ENCODE data around the gene RAB11FIP3.

Gene RAB11FIP3

GRCh38 chr16:559021-559380 lies 133.6 kb downstream of the RAB11FIP3 start:
- H3K27me3 ChIP-seq (ENCODE audit: control insufficient read depth, insufficient read depth, low read length) = peaks cover 19% of the 10 kb centered on the region

DNA sequence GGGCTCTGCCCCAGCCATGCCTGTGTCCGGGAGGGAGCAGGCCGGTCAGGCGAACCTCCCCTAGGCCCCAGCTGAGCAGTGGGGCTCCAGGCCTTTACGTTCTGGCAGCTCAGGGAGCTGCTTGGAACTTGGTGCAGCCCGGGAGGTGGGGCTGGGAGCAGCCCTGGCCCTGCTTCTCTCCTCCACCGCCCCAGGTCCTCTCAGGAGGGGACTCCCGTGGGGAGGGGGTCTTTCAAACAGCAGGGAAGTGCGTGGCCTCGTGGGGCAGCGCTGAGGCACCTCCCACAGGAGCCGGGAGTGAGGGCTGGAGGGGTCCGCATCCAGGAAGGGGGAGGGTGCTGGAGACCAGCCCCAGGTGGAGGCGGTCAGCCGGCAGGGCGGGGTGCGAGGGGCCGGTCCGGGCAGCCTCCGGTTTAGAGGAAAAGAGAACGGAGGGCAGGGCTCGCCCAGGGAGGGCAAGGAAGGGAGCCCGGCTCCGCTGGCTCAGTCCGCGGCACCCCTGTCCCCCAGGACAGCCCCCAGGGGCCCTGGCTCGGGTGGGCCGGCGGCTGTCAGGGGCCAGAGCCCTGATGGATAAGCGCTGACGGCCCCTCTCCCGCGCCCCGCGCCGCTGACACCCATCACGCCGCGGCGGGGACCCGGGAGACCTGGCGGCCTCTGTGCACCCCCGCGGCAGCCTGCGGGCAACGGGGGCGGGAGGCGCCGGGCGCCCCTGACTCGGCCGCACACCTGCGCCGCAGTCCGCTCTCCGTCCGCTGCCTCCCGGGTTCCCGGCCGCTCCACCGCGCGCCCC lies 134.2 kb downstream of the RAB11FIP3 start:
- H3K4me3 ChIP-seq (ENCODE audit: low read length) = no peak overlapping the region

More at GRCh38 chr16:559021-559380, 133.6 kb downstream of the RAB11FIP3 start:
- H3K4me1 ChIP-seq (ENCODE audit: control insufficient read depth, insufficient read depth, low read length) = no peaks in the 10 kb centered on the region
- no peaks in the 10 kb centered on the region for H3K36me3 ChIP-seq (ENCODE audit: control insufficient read depth, insufficient read depth, low read length)
- no peak overlapping the region for H3K27ac ChIP-seq (ENCODE audit: low read depth, low read length)
- no peak overlapping the region for H3K4me3 ChIP-seq (ENCODE audit: low read length)
- H3K9ac ChIP-seq (ENCODE audit: low read length) = no peak overlapping the region

GRCh38 chr16:560204-560700 lies 134.8 kb downstream of the RAB11FIP3 start, which contains the start of gene PRR35:
PRR35 (plus strand) TSS chr16:560394; CDS start chr16:563295, 2,901 bp downstream.
- Histone ChIP-seq H3K9ac (ENCODE audit: low read length) (no peak within 1 kb of the TSS), H3K4me3 (ENCODE audit: low read length) (no peak within 1 kb of the TSS)

More for the DNA sequence above, 134.2 kb downstream of the RAB11FIP3 start:
- no peaks in the 10 kb centered on the region for H3K4me1 ChIP-seq (ENCODE audit: control insufficient read depth, insufficient read depth, low read length)
- no peak overlapping the region for H3K9ac ChIP-seq (ENCODE audit: low read length)
- no peak overlapping the region for H3K27ac ChIP-seq (ENCODE audit: low read depth, low read length)
- peaks cover 19% of the 10 kb centered on the region for H3K27me3 ChIP-seq (ENCODE audit: control insufficient read depth, insufficient read depth, low read length)
- H3K36me3 ChIP-seq (ENCODE audit: control insufficient read depth, insufficient read depth, low read length) = no peaks in the 10 kb centered on the region

DNA sequence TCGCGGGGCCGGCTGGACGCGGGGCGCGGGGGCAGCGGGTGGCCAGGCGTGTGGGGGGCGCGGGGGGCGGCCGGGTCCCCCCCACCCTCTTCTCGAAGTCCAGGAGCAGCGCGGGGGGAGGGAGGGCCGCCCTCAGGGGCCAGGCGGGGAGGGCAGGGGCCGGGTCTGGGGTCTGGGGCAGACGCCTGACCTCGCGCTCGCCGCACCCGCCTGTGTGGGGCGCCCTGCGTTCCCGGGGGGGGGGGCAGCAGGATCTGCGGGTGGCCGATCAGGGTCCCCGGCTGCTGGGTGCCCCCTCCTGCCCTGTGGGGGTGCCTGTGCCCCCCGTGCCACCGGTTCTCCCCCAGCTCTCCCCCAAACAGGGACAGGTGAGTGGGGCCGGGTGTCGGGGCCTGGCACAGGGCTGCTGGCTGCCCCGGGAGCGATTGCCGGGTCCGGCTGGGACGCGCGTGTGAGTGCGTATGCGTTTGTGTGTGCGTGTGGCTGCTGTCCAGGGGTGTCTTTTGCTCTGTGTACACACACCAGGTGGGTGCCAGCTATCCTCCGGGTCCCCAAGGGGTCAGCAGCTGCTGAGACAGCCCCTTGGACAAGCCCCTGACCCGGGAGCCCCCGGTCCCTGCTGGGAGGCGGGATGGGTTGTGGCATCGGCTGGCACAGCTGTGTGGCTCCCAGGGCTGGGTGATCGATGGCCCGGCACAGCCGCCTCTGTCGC lies 135.4 kb downstream of the RAB11FIP3 start:
- Histone ChIP-seq H3K9ac (ENCODE audit: low read length) (no peak overlapping the region), H3K4me1 (ENCODE audit: control insufficient read depth, insufficient read depth, low read length) (peaks cover 2% of the 10 kb centered on the region), H3K27me3 (ENCODE audit: control insufficient read depth, insufficient read depth, low read length) (peaks cover 19% of the 10 kb centered on the region), H3K27ac (ENCODE audit: low read depth, low read length) (no peak overlapping the region), H3K36me3 (ENCODE audit: control insufficient read depth, insufficient read depth, low read length) (no peaks in the 10 kb centered on the region), H3K4me3 (ENCODE audit: low read length) (no peak overlapping the region)

More at GRCh38 chr16:560204-560700, 134.8 kb downstream of the RAB11FIP3 start, which contains the start of gene PRR35:
- Histone ChIP-seq H3K4me1 (ENCODE audit: control insufficient read depth, insufficient read depth, low read length) (no peaks in the 10 kb centered on the region), H3K27me3 (ENCODE audit: control insufficient read depth, insufficient read depth, low read length) (peaks cover 19% of the 10 kb centered on the region), H3K36me3 (ENCODE audit: control insufficient read depth, insufficient read depth, low read length) (no peaks in the 10 kb centered on the region), H3K27ac (ENCODE audit: low read depth, low read length) (no peak within 1 kb of the TSS)

GRCh38 chr16:561413-561794 lies 136.0 kb downstream of the RAB11FIP3 start:
- Histone ChIP-seq H3K4me3 (ENCODE audit: low read length) (no peak overlapping the region), H3K27me3 (ENCODE audit: control insufficient read depth, insufficient read depth, low read length) (peaks cover 19% of the 10 kb centered on the region), H3K27ac (ENCODE audit: low read depth, low read length) (no peak overlapping the region), H3K9ac (ENCODE audit: low read length) (no peak overlapping the region), H3K4me1 (ENCODE audit: control insufficient read depth, insufficient read depth, low read length) (peaks cover 4% of the 10 kb centered on the region), H3K36me3 (ENCODE audit: control insufficient read depth, insufficient read depth, low read length) (no peaks in the 10 kb centered on the region)

GRCh38 chr16:561957-562938 lies 136.8 kb downstream of the RAB11FIP3 start:
- no peaks in the 10 kb centered on the region for H3K36me3 ChIP-seq (ENCODE audit: control insufficient read depth, insufficient read depth, low read length)
- peaks cover 19% of the 10 kb centered on the region for H3K27me3 ChIP-seq (ENCODE audit: control insufficient read depth, insufficient read depth, low read length)
- no peak overlapping the region for H3K27ac ChIP-seq (ENCODE audit: low read depth, low read length)
- H3K4me3 ChIP-seq (ENCODE audit: low read length) = no peak overlapping the region
- peaks cover 4% of the 10 kb centered on the region for H3K4me1 ChIP-seq (ENCODE audit: control insufficient read depth, insufficient read depth, low read length)
- no peak overlapping the region for H3K9ac ChIP-seq (ENCODE audit: low read length)

DNA sequence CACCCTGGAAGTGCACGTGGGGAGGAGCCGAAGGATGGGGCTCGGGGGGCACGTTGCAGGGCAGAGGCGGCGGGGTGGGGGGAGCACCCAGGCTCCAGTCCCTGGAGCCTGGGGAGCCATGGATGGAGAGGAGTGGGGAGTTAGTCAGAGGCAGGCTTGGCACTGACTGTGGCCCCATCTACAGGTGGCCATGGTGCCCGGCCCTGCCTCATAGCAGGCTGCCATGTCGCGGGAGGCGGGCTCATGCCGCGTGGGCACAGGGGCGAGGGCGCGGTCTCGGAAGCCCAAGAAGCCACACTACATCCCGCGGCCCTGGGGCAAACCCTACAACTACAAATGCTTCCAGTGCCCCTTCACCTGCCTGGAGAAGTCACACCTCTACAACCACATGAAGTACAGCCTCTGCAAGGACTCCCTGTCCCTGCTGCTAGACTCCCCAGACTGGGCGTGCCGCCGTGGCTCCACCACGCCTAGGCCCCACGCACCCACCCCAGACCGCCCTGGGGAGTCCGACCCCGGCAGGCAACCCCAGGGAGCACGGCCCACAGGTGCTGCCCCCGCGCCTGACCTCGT lies 137.7 kb downstream of the RAB11FIP3 start:
- H3K36me3 ChIP-seq (ENCODE audit: control insufficient read depth, insufficient read depth, low read length) = no peaks in the 10 kb centered on the region
- H3K4me1 ChIP-seq (ENCODE audit: control insufficient read depth, insufficient read depth, low read length) = peaks cover 4% of the 10 kb centered on the region
- H3K27me3 ChIP-seq (ENCODE audit: control insufficient read depth, insufficient read depth, low read length) = peaks cover 19% of the 10 kb centered on the region
- no peak overlapping the region for H3K27ac ChIP-seq (ENCODE audit: low read depth, low read length)
- no peak overlapping the region for H3K9ac ChIP-seq (ENCODE audit: low read length)
- no peak overlapping the region for H3K4me3 ChIP-seq (ENCODE audit: low read length)

DNA sequence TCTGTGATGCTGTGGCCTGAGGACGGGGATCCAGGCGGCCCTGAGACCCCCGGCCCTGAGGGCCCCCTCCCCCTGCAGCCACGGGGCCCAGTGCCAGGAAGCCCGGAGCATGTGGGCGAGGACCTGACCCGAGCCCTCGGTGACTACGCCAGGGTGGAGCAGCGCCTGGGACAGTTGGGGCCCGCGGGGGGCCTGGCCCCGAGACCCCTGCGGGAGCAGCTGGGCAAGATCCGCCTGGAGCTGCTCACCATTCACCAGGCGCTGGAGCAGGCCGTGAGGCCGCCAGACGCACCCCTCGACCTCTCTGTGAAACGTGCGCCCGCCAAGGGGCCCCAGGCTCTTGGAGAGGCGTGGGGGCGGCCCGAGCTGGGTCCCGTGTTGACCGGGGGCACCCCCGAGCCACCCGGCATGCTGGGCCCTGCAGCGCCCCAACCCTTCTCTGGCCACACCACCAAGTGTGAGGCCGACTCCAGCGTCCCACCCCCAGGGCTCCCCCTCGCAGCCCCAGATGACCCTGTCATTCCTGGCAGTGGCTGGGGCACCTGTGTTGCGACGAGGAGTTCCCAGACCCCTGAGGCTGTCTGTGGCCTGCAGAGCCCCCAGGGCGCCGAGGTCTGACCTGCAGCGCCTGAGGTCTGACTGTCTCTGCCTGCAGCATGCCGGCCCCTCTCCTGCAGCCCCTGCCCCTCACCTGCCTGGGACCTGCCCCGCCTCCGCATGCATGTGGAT lies 139.4 kb downstream of the RAB11FIP3 start:
- no peak overlapping the region for H3K27ac ChIP-seq (ENCODE audit: low read depth, low read length)
- peaks cover 8% of the 10 kb centered on the region for H3K4me1 ChIP-seq (ENCODE audit: control insufficient read depth, insufficient read depth, low read length)
- no peaks in the 10 kb centered on the region for H3K36me3 ChIP-seq (ENCODE audit: control insufficient read depth, insufficient read depth, low read length)
- H3K4me3 ChIP-seq (ENCODE audit: low read length) = no peak overlapping the region
- no peak overlapping the region for H3K9ac ChIP-seq (ENCODE audit: low read length)
- peaks cover 8% of the 10 kb centered on the region for H3K27me3 ChIP-seq (ENCODE audit: control insufficient read depth, insufficient read depth, low read length)

GRCh38 chr16:565419-566330 lies 140.2 kb downstream of the RAB11FIP3 start:
- Histone ChIP-seq H3K27me3 (ENCODE audit: control insufficient read depth, insufficient read depth, low read length) (peaks cover 7% of the 10 kb centered on the region), H3K9ac (ENCODE audit: low read length) (no peak overlapping the region), H3K27ac (ENCODE audit: low read depth, low read length) (no peak overlapping the region), H3K36me3 (ENCODE audit: control insufficient read depth, insufficient read depth, low read length) (no peaks in the 10 kb centered on the region), H3K4me3 (ENCODE audit: low read length) (no peak overlapping the region), H3K4me1 (ENCODE audit: control insufficient read depth, insufficient read depth, low read length) (peaks cover 8% of the 10 kb centered on the region)

DNA sequence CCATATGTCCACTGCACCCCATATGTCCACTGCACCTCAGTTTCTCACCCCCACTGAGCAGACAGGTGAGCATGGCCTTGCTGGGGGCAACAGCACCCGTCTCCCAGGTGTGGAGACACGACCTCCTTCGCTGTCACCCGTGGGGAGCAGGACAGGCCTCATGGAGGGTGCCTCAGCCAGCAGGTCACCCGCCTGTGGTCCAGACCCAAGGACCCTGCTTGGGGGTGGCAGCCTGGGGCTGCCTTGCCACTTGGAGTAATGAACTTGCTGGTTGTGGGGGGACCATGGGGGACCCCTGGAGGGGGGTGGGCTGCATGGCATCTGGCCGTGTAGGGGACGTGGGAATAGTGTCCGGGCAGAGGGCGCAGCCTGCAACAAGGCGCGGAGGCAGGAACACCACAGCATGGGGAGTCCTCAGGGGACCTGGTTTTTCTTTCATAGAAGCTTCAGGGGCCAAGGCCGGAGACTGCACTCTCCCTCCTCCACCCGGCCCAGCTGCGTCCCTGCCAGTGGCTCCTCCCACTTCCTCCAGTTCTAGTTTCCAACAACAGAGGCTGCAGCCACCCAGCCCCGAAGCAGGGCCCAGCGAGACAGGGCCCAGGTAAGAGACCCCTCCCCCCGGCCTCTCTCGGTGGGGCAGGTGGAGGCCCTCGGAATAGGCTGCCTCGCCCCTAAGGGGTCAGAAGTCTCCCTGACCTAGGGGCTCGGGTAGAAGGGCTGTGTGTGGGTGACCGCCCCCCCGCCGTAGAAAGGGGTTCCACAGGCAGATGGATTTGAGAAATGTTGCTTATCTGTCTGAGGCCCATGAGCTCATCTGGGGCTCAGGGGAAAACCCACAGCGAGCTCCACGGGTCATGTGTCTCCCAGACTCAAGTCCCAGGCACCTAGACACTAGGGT lies 141.3 kb downstream of the RAB11FIP3 start, which contains the start of gene NHLRC4:
Gene NHLRC4, plus strand, starts transcription at position 531 of the 898 bp plus-strand sequence. CDS start 1,043 bp downstream, outside the sequence.
- no peak within 1 kb of the TSS for H3K9ac ChIP-seq (ENCODE audit: low read length)
- no peaks in the 10 kb centered on the region for H3K27me3 ChIP-seq (ENCODE audit: control insufficient read depth, insufficient read depth, low read length)
- peak within 1 kb of the TSS; percentile 44 for H3K4me3 ChIP-seq (ENCODE audit: low read length)
- peaks cover 8% of the 10 kb centered on the region for H3K4me1 ChIP-seq (ENCODE audit: control insufficient read depth, insufficient read depth, low read length)
- H3K36me3 ChIP-seq (ENCODE audit: control insufficient read depth, insufficient read depth, low read length) = no peaks in the 10 kb centered on the region
- no peak within 1 kb of the TSS for H3K27ac ChIP-seq (ENCODE audit: low read depth, low read length)
